Activated naive CD4-positive, alpha-beta T cell treated with anti-CD3 and anti-CD28 coated beads, Interleukin-2, amount 50 U/mL, for 24 hours (primary cell): Measurements from ENCODE around the gene APH1B.
"Not testable (repeated sequence)": the region's sequence is repeated elsewhere in the genome, so short reads cannot be mapped to it uniquely, and the experiment has no call there.

Experiments
- H3K27ac Mint-ChIP-seq: one replicate; pipeline ENCODE4 v1.8.0; 2021; ENCODE audit warnings: mild to moderate bottlenecking, mixed read lengths
- H3K27me3 Mint-ChIP-seq: one replicate; pipeline ENCODE4 v1.8.0; 2021; ENCODE audit warnings: mixed read lengths
- H3K36me3 Mint-ChIP-seq: one replicate; pipeline ENCODE4 v1.8.0; 2021; ENCODE audit warnings: mixed read lengths
- H3K4me1 Mint-ChIP-seq: one replicate; pipeline ENCODE4 v1.8.0; 2021; ENCODE audit warnings: mixed read lengths
- H3K4me3 Mint-ChIP-seq: one replicate; pipeline ENCODE4 v1.8.0; 2021; ENCODE audit warnings: mild to moderate bottlenecking, mixed read lengths
- H3K9me3 Mint-ChIP-seq: one replicate; pipeline ENCODE4 v1.8.0; 2021; ENCODE audit warnings: mixed read lengths

Gene APH1B

GRCh38 chr15:63329567-63330350, 52.4 kb downstream of the APH1B start:
- Mint-ChIP-seq H3K36me3 (no peaks in the 10 kb centered on the region), H3K9me3 (no peaks in the 10 kb centered on the region), H3K27ac (no peak overlapping the region), H3K4me3 (no peak overlapping the region), H3K27me3 (no peaks in the 10 kb centered on the region), H3K4me1 (no peaks in the 10 kb centered on the region)

GRCh38 chr15:63330926-63331325, 53.5 kb downstream of the APH1B start:
- Mint-ChIP-seq H3K9me3 (no peaks in the 10 kb centered on the region), H3K4me3 (no peak overlapping the region), H3K27me3 (no peaks in the 10 kb centered on the region), H3K4me1 (no peaks in the 10 kb centered on the region), H3K36me3 (no peaks in the 10 kb centered on the region), H3K27ac (no peak overlapping the region)

- no peaks in the 10 kb centered on the region for H3K27me3 Mint-ChIP-seq
- H3K4me1 Mint-ChIP-seq: no peaks in the 10 kb centered on the region
- no peaks in the 10 kb centered on the region for H3K36me3 Mint-ChIP-seq
- H3K4me3 Mint-ChIP-seq: no peak overlapping the region
- H3K27ac Mint-ChIP-seq: no peak overlapping the region
- H3K9me3 Mint-ChIP-seq: no peaks in the 10 kb centered on the region
These were observed 54.1 kb downstream of the APH1B start for GRCh38 chr15:63331456-63331855.

- Mint-ChIP-seq H3K4me3 (no peak overlapping the region), H3K4me1 (no peaks in the 10 kb centered on the region), H3K36me3 (no peaks in the 10 kb centered on the region), H3K9me3 (no peaks in the 10 kb centered on the region), H3K27me3 (no peaks in the 10 kb centered on the region), H3K27ac (no peak overlapping the region)
These were observed 55.1 kb downstream of the APH1B start for GRCh38 chr15:63332367-63333124.

GRCh38 chr15:63334821-63335220, 57.4 kb downstream of the APH1B start:
- no peaks in the 10 kb centered on the region for H3K4me1 Mint-ChIP-seq
- H3K4me3 Mint-ChIP-seq: no peak overlapping the region
- no peaks in the 10 kb centered on the region for H3K9me3 Mint-ChIP-seq
- no peaks in the 10 kb centered on the region for H3K36me3 Mint-ChIP-seq
- H3K27me3 Mint-ChIP-seq: no peaks in the 10 kb centered on the region
- H3K27ac Mint-ChIP-seq: no peak overlapping the region

GRCh38 chr15:63335543-63336240, 58.3 kb downstream of the APH1B start:
- no peaks in the 10 kb centered on the region for H3K9me3 Mint-ChIP-seq
- no peaks in the 10 kb centered on the region for H3K27me3 Mint-ChIP-seq
- H3K36me3 Mint-ChIP-seq: no peaks in the 10 kb centered on the region
- H3K27ac Mint-ChIP-seq: no peak overlapping the region
- no peak overlapping the region for H3K4me3 Mint-ChIP-seq
- H3K4me1 Mint-ChIP-seq: no peaks in the 10 kb centered on the region

GRCh38 chr15:63337046-63337445, 59.6 kb downstream of the APH1B start:
- no peaks in the 10 kb centered on the region for H3K9me3 Mint-ChIP-seq
- no peaks in the 10 kb centered on the region for H3K36me3 Mint-ChIP-seq
- H3K4me1 Mint-ChIP-seq: no peaks in the 10 kb centered on the region

GRCh38 chr15:63338170-63338569, 60.8 kb downstream of the APH1B start:
- H3K36me3 Mint-ChIP-seq: no peaks in the 10 kb centered on the region
- H3K4me1 Mint-ChIP-seq: no peaks in the 10 kb centered on the region
- no peak overlapping the region for H3K4me3 Mint-ChIP-seq
- H3K27me3 Mint-ChIP-seq: no peaks in the 10 kb centered on the region
- no peaks in the 10 kb centered on the region for H3K9me3 Mint-ChIP-seq
- no peak overlapping the region for H3K27ac Mint-ChIP-seq

More at GRCh38 chr15:63337046-63337445, 59.6 kb downstream of the APH1B start:
- Mint-ChIP-seq H3K4me3 (no peak overlapping the region), H3K27me3 (no peaks in the 10 kb centered on the region), H3K27ac (no peak overlapping the region)

- Mint-ChIP-seq H3K4me1 (no peaks in the 10 kb centered on the region), H3K9me3 (no peaks in the 10 kb centered on the region), H3K27ac (no peak overlapping the region), H3K27me3 (no peaks in the 10 kb centered on the region), H3K4me3 (no peak overlapping the region), H3K36me3 (no peaks in the 10 kb centered on the region)
These were observed 61.8 kb downstream of the APH1B start for GRCh38 chr15:63339006-63339766.

- Mint-ChIP-seq H3K4me3 (no peak overlapping the region), H3K4me1 (no peaks in the 10 kb centered on the region), H3K27ac (no peak overlapping the region), H3K9me3 (no peaks in the 10 kb centered on the region), H3K36me3 (no peaks in the 10 kb centered on the region), H3K27me3 (no peaks in the 10 kb centered on the region)
These were observed 62.4 kb downstream of the APH1B start for GRCh38 chr15:63339836-63340235.

- H3K4me1 Mint-ChIP-seq: no peaks in the 10 kb centered on the region
- no peaks in the 10 kb centered on the region for H3K36me3 Mint-ChIP-seq
- H3K4me3 Mint-ChIP-seq: no peak overlapping the region
- H3K27me3 Mint-ChIP-seq: no peaks in the 10 kb centered on the region
- H3K9me3 Mint-ChIP-seq: no peaks in the 10 kb centered on the region
- H3K27ac Mint-ChIP-seq: no peak overlapping the region
These were observed 62.9 kb downstream of the APH1B start for GRCh38 chr15:63340353-63340752.

- Mint-ChIP-seq H3K4me1 (no peaks in the 10 kb centered on the region), H3K4me3 (no peak overlapping the region), H3K27ac (no peak overlapping the region), H3K9me3 (no peaks in the 10 kb centered on the region), H3K36me3 (no peaks in the 10 kb centered on the region), H3K27me3 (no peaks in the 10 kb centered on the region)
These were observed 63.5 kb downstream of the APH1B start for GRCh38 chr15:63340878-63341277.

- H3K27ac Mint-ChIP-seq: no peak overlapping the region
- no peaks in the 10 kb centered on the region for H3K27me3 Mint-ChIP-seq
- no peak overlapping the region for H3K4me3 Mint-ChIP-seq
These were observed 64.5 kb downstream of the APH1B start for GRCh38 chr15:63341898-63342297.

GRCh38 chr15:63342996-63343562, 65.7 kb downstream of the APH1B start:
- H3K27me3 Mint-ChIP-seq, H3K4me1 Mint-ChIP-seq, H3K9me3 Mint-ChIP-seq, H3K4me3 Mint-ChIP-seq, H3K27ac Mint-ChIP-seq, H3K36me3 Mint-ChIP-seq: not testable (repeated sequence)

More at GRCh38 chr15:63341898-63342297, 64.5 kb downstream of the APH1B start:
- no peaks in the 10 kb centered on the region for H3K4me1 Mint-ChIP-seq
- no peaks in the 10 kb centered on the region for H3K36me3 Mint-ChIP-seq
- H3K9me3 Mint-ChIP-seq: no peaks in the 10 kb centered on the region

GRCh38 chr15:63344731-63345390, 67.5 kb downstream of the APH1B start:
- H3K27me3 Mint-ChIP-seq: no peaks in the 10 kb centered on the region
- H3K27ac Mint-ChIP-seq: no peak overlapping the region
- H3K4me3 Mint-ChIP-seq: no peak overlapping the region
- H3K9me3 Mint-ChIP-seq: no peaks in the 10 kb centered on the region
- no peaks in the 10 kb centered on the region for H3K4me1 Mint-ChIP-seq
- H3K36me3 Mint-ChIP-seq: no peaks in the 10 kb centered on the region
